ENCODE measurements around the gene PHF19.

DNA sequence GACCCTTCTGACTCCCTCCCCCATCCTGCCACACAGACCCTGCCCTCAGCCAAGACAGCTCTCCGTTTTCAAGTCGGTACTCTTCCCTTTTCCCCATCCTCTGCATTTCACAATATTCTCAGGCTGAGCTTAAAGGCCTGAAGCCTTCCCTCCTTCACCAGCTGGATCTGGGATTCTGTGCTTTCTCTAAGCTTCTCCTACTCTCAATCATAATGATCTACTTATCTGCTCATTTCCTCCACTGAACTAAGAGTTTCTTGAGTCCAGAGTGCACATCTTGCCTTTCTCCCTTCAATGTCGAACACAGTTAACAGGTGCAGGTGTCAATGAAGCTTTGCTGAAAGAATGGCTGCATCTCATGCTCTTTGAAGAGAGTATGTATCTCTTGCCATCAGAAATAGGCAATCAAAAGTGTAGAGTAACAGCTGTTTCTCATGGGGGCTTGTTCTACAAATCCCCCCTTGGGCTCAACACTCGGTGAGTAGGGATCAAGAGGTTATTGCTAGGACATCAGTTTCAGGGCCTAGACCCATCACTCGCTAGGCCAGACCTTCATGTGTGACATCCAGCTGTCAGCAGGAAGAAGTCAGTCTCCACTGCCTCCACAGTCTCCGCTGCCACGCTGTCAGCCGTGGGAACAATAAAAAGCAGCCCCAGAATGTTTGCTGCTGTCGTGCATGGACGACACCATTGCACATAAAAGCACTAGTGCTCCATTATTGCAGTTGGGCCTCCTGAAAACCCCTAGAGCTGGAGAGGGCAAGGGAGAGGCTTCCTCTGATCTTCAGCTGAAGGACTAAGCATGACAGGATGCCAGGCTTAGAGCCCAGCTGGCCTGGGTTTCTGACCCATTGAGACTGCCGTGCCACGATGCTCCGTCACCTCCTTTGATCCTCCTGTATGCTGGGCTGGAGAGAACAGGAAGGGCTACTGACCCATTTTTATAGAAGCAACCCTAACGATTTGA is 25.9 kb upstream of the PHF19 start:
- TF ChIP-seq NFIC (IDR thresholded peaks at IDR 0.05; ENCODE audit: borderline replicate concordance) (no peak), POLR2AphosphoS5 (IDR thresholded peaks at IDR 0.05; ENCODE audit: low read depth, low read length) (no peak), JUND (IDR thresholded peaks at IDR 0.05) (no peak), NRF1 (IDR thresholded peaks at IDR 0.05; ENCODE audit: low read depth, low read length) (no peak), EZH2phosphoT487 (IDR thresholded peaks at IDR 0.05; ENCODE audit: borderline replicate concordance, low read depth) (no peak), RCOR1 (IDR thresholded peaks at IDR 0.05; ENCODE audit: low read length) (no peak)
- TF ChIP-seq, protein P1, sequence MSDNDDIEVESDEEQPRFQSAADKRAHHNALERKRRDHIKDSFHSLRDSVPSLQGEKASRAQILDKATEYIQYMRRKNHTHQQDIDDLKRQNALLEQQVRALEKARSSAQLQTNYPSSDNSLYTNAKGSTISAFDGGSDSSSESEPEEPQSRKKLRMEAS (IDR thresholded peaks at IDR 0.05; ENCODE audit: low read depth) = no peak
- TF ChIP-seq, protein P2, sequence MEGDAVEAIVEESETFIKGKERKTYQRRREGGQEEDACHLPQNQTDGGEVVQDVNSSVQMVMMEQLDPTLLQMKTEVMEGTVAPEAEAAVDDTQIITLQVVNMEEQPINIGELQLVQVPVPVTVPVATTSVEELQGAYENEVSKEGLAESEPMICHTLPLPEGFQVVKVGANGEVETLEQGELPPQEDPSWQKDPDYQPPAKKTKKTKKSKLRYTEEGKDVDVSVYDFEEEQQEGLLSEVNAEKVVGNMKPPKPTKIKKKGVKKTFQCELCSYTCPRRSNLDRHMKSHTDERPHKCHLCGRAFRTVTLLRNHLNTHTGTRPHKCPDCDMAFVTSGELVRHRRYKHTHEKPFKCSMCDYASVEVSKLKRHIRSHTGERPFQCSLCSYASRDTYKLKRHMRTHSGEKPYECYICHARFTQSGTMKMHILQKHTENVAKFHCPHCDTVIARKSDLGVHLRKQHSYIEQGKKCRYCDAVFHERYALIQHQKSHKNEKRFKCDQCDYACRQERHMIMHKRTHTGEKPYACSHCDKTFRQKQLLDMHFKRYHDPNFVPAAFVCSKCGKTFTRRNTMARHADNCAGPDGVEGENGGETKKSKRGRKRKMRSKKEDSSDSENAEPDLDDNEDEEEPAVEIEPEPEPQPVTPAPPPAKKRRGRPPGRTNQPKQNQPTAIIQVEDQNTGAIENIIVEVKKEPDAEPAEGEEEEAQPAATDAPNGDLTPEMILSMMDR (IDR thresholded peaks at IDR 0.05) = no peak
- TF ChIP-seq, protein P3, sequence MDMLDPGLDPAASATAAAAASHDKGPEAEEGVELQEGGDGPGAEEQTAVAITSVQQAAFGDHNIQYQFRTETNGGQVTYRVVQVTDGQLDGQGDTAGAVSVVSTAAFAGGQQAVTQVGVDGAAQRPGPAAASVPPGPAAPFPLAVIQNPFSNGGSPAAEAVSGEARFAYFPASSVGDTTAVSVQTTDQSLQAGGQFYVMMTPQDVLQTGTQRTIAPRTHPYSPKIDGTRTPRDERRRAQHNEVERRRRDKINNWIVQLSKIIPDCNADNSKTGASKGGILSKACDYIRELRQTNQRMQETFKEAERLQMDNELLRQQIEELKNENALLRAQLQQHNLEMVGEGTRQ (IDR thresholded peaks at IDR 0.05; ENCODE audit: borderline replicate concordance, low read depth, low read length) = no peak
- TF ChIP-seq, protein P4, sequence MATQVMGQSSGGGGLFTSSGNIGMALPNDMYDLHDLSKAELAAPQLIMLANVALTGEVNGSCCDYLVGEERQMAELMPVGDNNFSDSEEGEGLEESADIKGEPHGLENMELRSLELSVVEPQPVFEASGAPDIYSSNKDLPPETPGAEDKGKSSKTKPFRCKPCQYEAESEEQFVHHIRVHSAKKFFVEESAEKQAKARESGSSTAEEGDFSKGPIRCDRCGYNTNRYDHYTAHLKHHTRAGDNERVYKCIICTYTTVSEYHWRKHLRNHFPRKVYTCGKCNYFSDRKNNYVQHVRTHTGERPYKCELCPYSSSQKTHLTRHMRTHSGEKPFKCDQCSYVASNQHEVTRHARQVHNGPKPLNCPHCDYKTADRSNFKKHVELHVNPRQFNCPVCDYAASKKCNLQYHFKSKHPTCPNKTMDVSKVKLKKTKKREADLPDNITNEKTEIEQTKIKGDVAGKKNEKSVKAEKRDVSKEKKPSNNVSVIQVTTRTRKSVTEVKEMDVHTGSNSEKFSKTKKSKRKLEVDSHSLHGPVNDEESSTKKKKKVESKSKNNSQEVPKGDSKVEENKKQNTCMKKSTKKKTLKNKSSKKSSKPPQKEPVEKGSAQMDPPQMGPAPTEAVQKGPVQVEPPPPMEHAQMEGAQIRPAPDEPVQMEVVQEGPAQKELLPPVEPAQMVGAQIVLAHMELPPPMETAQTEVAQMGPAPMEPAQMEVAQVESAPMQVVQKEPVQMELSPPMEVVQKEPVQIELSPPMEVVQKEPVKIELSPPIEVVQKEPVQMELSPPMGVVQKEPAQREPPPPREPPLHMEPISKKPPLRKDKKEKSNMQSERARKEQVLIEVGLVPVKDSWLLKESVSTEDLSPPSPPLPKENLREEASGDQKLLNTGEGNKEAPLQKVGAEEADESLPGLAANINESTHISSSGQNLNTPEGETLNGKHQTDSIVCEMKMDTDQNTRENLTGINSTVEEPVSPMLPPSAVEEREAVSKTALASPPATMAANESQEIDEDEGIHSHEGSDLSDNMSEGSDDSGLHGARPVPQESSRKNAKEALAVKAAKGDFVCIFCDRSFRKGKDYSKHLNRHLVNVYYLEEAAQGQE (IDR thresholded peaks at IDR 0.05; ENCODE audit: low read depth, low read length) = no peak
